H1 (cell line): Measurements from ENCODE around the gene AVP. TPM values are rescaled to one million over a fixed set of nuclear protein-coding genes. Genes with fewer than 3 reads are reported as not detected.

ENCODE experiments used
- CTCF ChIA-PET: fragments of 300-600 bp; sonication (Branson Sonifier 250); formaldehyde crosslinking; loops from one replicate; lab custom pipeline; 2021; ENCODE audit not compliant: partially characterized antibody; lab: Charles Lee
- POLR2A ChIA-PET: fragments of 300-600 bp; sonication (Branson Sonifier 250); formaldehyde crosslinking; loops from one replicate; lab custom pipeline; 2021; ENCODE audit warnings: inconsistent platforms; ENCODE audit not compliant: partially characterized antibody; lab: Charles Lee
- DNase-seq, 2 experiments: peaks; one replicate each; pipeline versions ENCODE4 v3.0.0 to v3.0.0-alpha.2; 2010 to 2022; ENCODE audit warnings: low spot score in 2 of 2, low read depth in 1 of 2, mixed read lengths in 1 of 2
- FAIRE-seq: peaks from 2 replicates; lab custom pipeline; 2011; peaks lifted over from hg19 to GRCh38; lab: Jason Lieb, UNC
- H2AFZ ChIP-seq: 2 replicates; pipeline ENCODE4 v1.8.1; 2012; ENCODE audit warnings: low read length, inconsistent platforms
- H2AK5ac ChIP-seq: 2 replicates; pipeline ENCODE4 v1.6.1; 2013; ENCODE audit warnings: low read depth, low read length
- H2BK120ac ChIP-seq: replicated peaks from 2 replicates; pipeline ENCODE3; 2013; ENCODE audit warnings: low read depth, low read length, inconsistent platforms
- H2BK12ac ChIP-seq: 2 replicates; pipeline ENCODE4 v1.6.1; 2013; ENCODE audit warnings: low read depth, low read length
- H2BK15ac ChIP-seq: 2 replicates; pipeline ENCODE4 v1.6.1; 2013; ENCODE audit warnings: low read length
- H2BK20ac ChIP-seq: 2 replicates; pipeline ENCODE4 v1.6.1; 2013; ENCODE audit warnings: low read length
- H2BK5ac ChIP-seq: 2 replicates; pipeline ENCODE4 v1.6.1; 2013; ENCODE audit warnings: low read depth, low read length
- H3K14ac ChIP-seq: 2 replicates; pipeline ENCODE4 v1.6.1; 2013; ENCODE audit warnings: inconsistent platforms; ENCODE audit not compliant: insufficient read length
- H3K18ac ChIP-seq: 2 replicates; pipeline ENCODE4 v1.6.1; 2013; ENCODE audit warnings: low read length; ENCODE audit errors: extremely low read depth
- H3K23ac ChIP-seq: 2 replicates; pipeline ENCODE4 v1.6.1; 2013; ENCODE audit warnings: inconsistent platforms; ENCODE audit not compliant: insufficient read length
- H3K23me2 ChIP-seq: 2 replicates; pipeline ENCODE4 v1.6.1; 2013; ENCODE audit warnings: low read depth, low read length
- H3K27ac ChIP-seq: 2 replicates; pipeline ENCODE4 v1.6.1; 2011; ENCODE audit warnings: low read depth, low read length, inconsistent platforms
- H3K27me3 ChIP-seq, 4 experiments: replicated peaks in 1 of 4; 1 replicate in 1 of 4; 2 replicates in 3 of 4; pipeline versions ENCODE4 v1.6.1 to v1.8.1; 2011 to 2013; ENCODE audit warnings: low read length in 3 of 4, mild to moderate bottlenecking in 3 of 4, inconsistent platforms in 2 of 4, mixed read lengths in 2 of 4, moderate library complexity in 1 of 4; ENCODE audit not compliant: control insufficient read depth in 3 of 4, insufficient read depth in 3 of 4; ENCODE audit errors: extremely low read depth in 1 of 4
- H3K36me3 ChIP-seq, 4 experiments: 2 replicates each; pipeline versions ENCODE4 v1.6.1 to v1.8.1; 2011 to 2013; ENCODE audit warnings: mild to moderate bottlenecking in 4 of 4, low read length in 3 of 4, moderate library complexity in 2 of 4, control low read depth in 1 of 4, inconsistent platforms in 1 of 4; ENCODE audit not compliant: insufficient read depth in 4 of 4, control insufficient read depth in 2 of 4
- H3K4ac ChIP-seq: replicated peaks from 2 replicates; pipeline ENCODE3; 2013; ENCODE audit warnings: low read length, low read depth, mixed read lengths, inconsistent platforms; ENCODE audit not compliant: insufficient read length
- H3K4me1 ChIP-seq, 4 experiments: replicated peaks in 1 of 4; 1 replicate in 1 of 4; 2 replicates in 3 of 4; pipeline versions ENCODE4 v1.6.1 to v1.8.1; 2011 to 2013; ENCODE audit warnings: low read length in 3 of 4, inconsistent platforms in 2 of 4, mixed read lengths in 1 of 4; ENCODE audit not compliant: insufficient read depth in 4 of 4, control insufficient read depth in 3 of 4
- H3K4me2 ChIP-seq, 2 experiments: 2 replicates each; pipeline versions ENCODE4 v1.6.1 to v1.8.1; 2011 to 2013; ENCODE audit warnings: low read depth in 2 of 2, low read length in 2 of 2, control low read depth in 1 of 2, inconsistent platforms in 1 of 2, mild to moderate bottlenecking in 1 of 2; ENCODE audit not compliant: insufficient read depth in 1 of 2
- H3K4me3 ChIP-seq, 4 experiments: fragments of 200-600, 300-600 bp in 1 of 4; sonication (generic), shearing (Covaris generic), sonication (Bioruptor Twin) in 1 of 4; 2 replicates each; pipeline versions ENCODE4 v1.5.1 to v1.8.1; 2011 to 2016; ENCODE audit warnings: low read length in 4 of 4, low read depth in 3 of 4, control low read depth in 2 of 4, inconsistent platforms in 2 of 4, mild to moderate bottlenecking in 2 of 4, mixed read lengths in 1 of 4, moderate library complexity in 1 of 4; ENCODE audit not compliant: insufficient read depth in 2 of 4; ENCODE audit errors: extremely low read depth in 1 of 4
- H3K56ac ChIP-seq: replicated peaks from 2 replicates; pipeline ENCODE3; 2013; ENCODE audit warnings: low read depth, mild to moderate bottlenecking, mixed read lengths, low read length, inconsistent platforms; ENCODE audit not compliant: insufficient read length
- H3K79me1 ChIP-seq: 2 replicates; pipeline ENCODE4 v1.6.1; 2013; ENCODE audit warnings: low read depth, low read length, control low read depth
- H3K79me2 ChIP-seq, 2 experiments: 2 replicates each; pipeline versions ENCODE4 v1.6.1 to v1.8.1; 2012 to 2013; ENCODE audit warnings: low read length in 2 of 2, mild to moderate bottlenecking in 2 of 2, inconsistent platforms in 1 of 2; ENCODE audit not compliant: insufficient read depth in 2 of 2, control insufficient read depth in 1 of 2
- H3K9ac ChIP-seq, 4 experiments: replicated peaks in 1 of 4; 1 replicate in 1 of 4; 2 replicates in 3 of 4; pipeline versions ENCODE4 v1.6.1 to v1.8.1; 2011 to 2013; ENCODE audit warnings: low read depth in 3 of 4, low read length in 3 of 4, control low read depth in 2 of 4, mild to moderate bottlenecking in 2 of 4, moderate library complexity in 2 of 4, inconsistent platforms in 1 of 4; ENCODE audit errors: extremely low read depth in 1 of 4
- H3K9me3 ChIP-seq, 2 experiments: 2 replicates each; pipeline versions ENCODE4 v1.6.1 to v1.8.1; 2012 to 2013; ENCODE audit warnings: mild to moderate bottlenecking in 2 of 2, moderate library complexity in 2 of 2, control low read depth in 1 of 2, inconsistent platforms in 1 of 2, low read depth in 1 of 2, low read length in 1 of 2, mixed read lengths in 1 of 2; ENCODE audit not compliant: insufficient read depth in 2 of 2
- H4K20me1 ChIP-seq, 2 experiments: replicated peaks in 1 of 2; 2 replicates each; pipeline versions ENCODE3 to v1.8.1; 2011 to 2013; ENCODE audit warnings: inconsistent platforms in 2 of 2, low read length in 2 of 2, mild to moderate bottlenecking in 1 of 2; ENCODE audit not compliant: insufficient read depth in 2 of 2, control insufficient read depth in 1 of 2
- H4K5ac ChIP-seq: 2 replicates; pipeline ENCODE4 v1.6.1; 2013; ENCODE audit warnings: low read length, low read depth, mixed read lengths, inconsistent platforms; ENCODE audit not compliant: insufficient read length
- H4K8ac ChIP-seq: 2 replicates; pipeline ENCODE4 v1.8.0; 2013; ENCODE audit warnings: mild to moderate bottlenecking, moderate library complexity, low read length, inconsistent platforms; ENCODE audit not compliant: insufficient read depth; ENCODE audit errors: extremely low read depth
- H4K91ac ChIP-seq: replicated peaks from 2 replicates; pipeline ENCODE3; 2013; ENCODE audit warnings: low read length, mixed read lengths, inconsistent platforms; ENCODE audit not compliant: insufficient read length
- CEBPB ChIP-seq: IDR thresholded peaks from 2 replicates; pipeline ENCODE4 v1.6.1; 2012; ENCODE audit warnings: low read depth, low read length
- EGR1 ChIP-seq: IDR thresholded peaks from 2 replicates; pipeline ENCODE4 v1.6.1; 2011; ENCODE audit warnings: low read depth, low read length, borderline replicate concordance
- EZH2 ChIP-seq: fragments of 200-600 bp; sonication (generic); IDR thresholded peaks from 2 replicates; pipeline ENCODE4 v1.7.1; 2012; ENCODE audit warnings: low read depth, mild to moderate bottlenecking, moderate library complexity, low read length, inconsistent platforms; ENCODE audit not compliant: severe bottlenecking
- FOSL1 ChIP-seq: IDR thresholded peaks from 2 replicates; pipeline ENCODE4 v1.6.1; 2011; ENCODE audit warnings: mild to moderate bottlenecking, low read depth, low read length, moderate library complexity; ENCODE audit not compliant: insufficient read depth
- KDM4A ChIP-seq: IDR thresholded peaks from one replicate; pipeline ENCODE4 v1.7.1; 2012; ENCODE audit warnings: low read depth, mild to moderate bottlenecking, moderate library complexity, low read length, inconsistent platforms; ENCODE audit not compliant: severe bottlenecking
- MAX ChIP-seq: IDR thresholded peaks from 2 replicates; pipeline ENCODE4 v1.6.1; 2012; ENCODE audit warnings: inconsistent platforms
- PHF8 ChIP-seq: fragments of 200-600 bp; sonication (generic); conservative IDR thresholded peaks from 2 replicates; pipeline ENCODE4 v1.7.1; 2012; ENCODE audit warnings: low read depth, mild to moderate bottlenecking, inconsistent platforms, low read length, moderate library complexity
- RXRA ChIP-seq: IDR thresholded peaks from 2 replicates; pipeline ENCODE4 v1.6.1; 2011; ENCODE audit warnings: low read depth, mild to moderate bottlenecking, low read length, moderate library complexity; ENCODE audit not compliant: insufficient read depth
- TAF7 ChIP-seq: optimal IDR thresholded peaks from 2 replicates; pipeline ENCODE3; 2011; ENCODE audit warnings: low read depth, mild to moderate bottlenecking, inconsistent platforms, low read length, moderate library complexity, borderline replicate concordance
- TCF12 ChIP-seq: IDR thresholded peaks from 2 replicates; pipeline ENCODE4 v1.6.1; 2011; ENCODE audit warnings: low read depth, mild to moderate bottlenecking, low read length
- WGBS, 2 experiments: shearing (Covaris generic) in 1 of 2; methylation state at CpG; one replicate each; pipeline versions ENCODE4 v1.1.6 to v1.1.7; 2013 to 2015; ENCODE audit warnings: low lambda C conversion rate in 2 of 2, mixed read lengths in 2 of 2, inconsistent platforms in 1 of 2, low coverage in 1 of 2, missing lambda C conversion rate in 1 of 2; ENCODE audit not compliant: insufficient replicate concordance in 2 of 2, insufficient coverage in 1 of 2, insufficient read length in 1 of 2; ENCODE audit errors: extremely low coverage in 1 of 2, missing lambda C conversion rate in 1 of 2; 5-methylcytosine and 5-hydroxymethylcytosine counted together
- polyA plus RNA-seq, 7 experiments: library from polyadenylated mRNA; depleted of rRNA in 3 of 7; stranded (reverse) in 5 of 7; unstranded in 2 of 7; fragments of >200 nt in 5 of 7; fragments of 200-250 nt in 2 of 7; gene quantifications; 1 replicate in 5 of 7; 2 replicates in 1 of 7; 4 replicates in 1 of 7; pipeline versions ENCODE4 v1.2.1 to v1.2.3, GENCODE V29; 2011 to 2013; ENCODE audit warnings: missing spikeins in 2 of 7, mixed read lengths in 2 of 7
- total RNA-seq: library from RNA; stranded (reverse); fragmentation: NEBNext Ultra II Directional; extraction: Animal tissue kit (Norgen Biotek cat#: 25700); gene quantifications from 2 replicates; pipeline ENCODE4 v1.2.1, GENCODE V29; 2021

AVP gene
- total and polyA plus RNA-seq, 2 of the 8 experiments (the other 6 are each of a cell fraction or from before 2014, with no cell fraction given), result 0.18 TPM; not detected in 1

- Histone ChIP-seq H3K79me2 (no peaks in the 10 kb centered on the region), H3K79me1 (no peaks in the 10 kb centered on the region), H4K8ac (no peak overlapping the region), H4K5ac (no peak overlapping the region), H3K23ac (no peak overlapping the region), H3K18ac (no peak overlapping the region), H3K14ac (no peak overlapping the region), H3K27ac (no peak overlapping the region), H2BK5ac (no peak overlapping the region), H3K23me2 (no peaks in the 10 kb centered on the region), H4K20me1 (no peaks in the 10 kb centered on the region), H3K4ac (no peak overlapping the region), H3K27me3 (no peaks in the 10 kb centered on the region), H3K4me3 (no peak overlapping the region), H4K91ac (no peak overlapping the region), H3K56ac (no peak overlapping the region), H2AFZ (no peak overlapping the region), H3K9me3 (peaks cover 0 to 22% of the 10 kb centered on the region in 2 experiments; a peak in 2 of 4 replicates), H2BK20ac (no peak overlapping the region), H3K36me3 (peaks cover 0 to 8% (median 0%) of the 10 kb centered on the region in 4 experiments; a peak in 1 of 8 replicates), H2AK5ac (no peak overlapping the region), H3K4me2 (no peak overlapping the region), H3K4me1 (no peaks in the 10 kb centered on the region), H2BK12ac (no peak overlapping the region), H3K9ac (no peak overlapping the region), H2BK15ac (no peak overlapping the region), H2BK120ac (no peak overlapping the region)
- POLR2A ChIA-PET, result interaction anchor here (0.8 to 1.1 kb wide), 4 partner anchors 19 to 96 kb away, joined by 3 to 4 read pairs (median 3); no protein-coding TSS in a partner anchor
- no peak for FAIRE-seq
- TF ChIP-seq TCF12 (no peak), EGR1 (no peak), MAX (no peak), TAF7 (no peak), CEBPB (no peak), EZH2 (no peak), KDM4A (no peak), RXRA (no peak), FOSL1 (no peak), PHF8 (no peak)
- CTCF ChIA-PET, result interaction anchor here (1.0 to 4.1 kb wide), 5 partner anchors 12 to 120 kb away, joined by 3 to 38 read pairs (median 3); no protein-coding TSS in a partner anchor
- no peak for DNase-seq
- WGBS, 2 experiments, result 91% methylated on average over 4 of the region's 4 CpGs; no CpG with 5 or more reads in 1 of the 2 experiments
Measured at GRCh38 chr20:3129094-3129493, 44.6 kb upstream of the AVP start.
